ENCODE results near the gene BCL2L11.

The BCL2L11 gene

GRCh38 chr2:111172666-111173065 is 52.0 kb downstream of the BCL2L11 start:
- DNase-seq (ENCODE audit: low read depth, low spot score), result no peak
- no peak overlapping the region for H3K4me3 ChIP-seq (ENCODE audit: low read depth, low read length)
- CTCF ChIA-PET, result no interaction called here
- no peak for TF ChIP-seq CTCF (IDR thresholded peaks at IDR 0.05; ENCODE audit: insufficient read depth, low read length, missing control alignments)
- POLR2A ChIA-PET, result no interaction called here

GRCh38 chr2:111173338-111173737 is 52.6 kb downstream of the BCL2L11 start:
- TF ChIP-seq CTCF (IDR thresholded peaks at IDR 0.05; ENCODE audit: insufficient read depth, low read length, missing control alignments), result no peak
- POLR2A ChIA-PET, result no interaction called here
- CTCF ChIA-PET, result no interaction called here
- DNase-seq (ENCODE audit: low read depth, low spot score), result no peak
- no peak overlapping the region for H3K4me3 ChIP-seq (ENCODE audit: low read depth, low read length)

- TF ChIP-seq CTCF (IDR thresholded peaks at IDR 0.05; ENCODE audit: insufficient read depth, low read length, missing control alignments), result no peak
- ChIA-PET CTCF (no interaction called here), POLR2A (no interaction called here)
- DNase-seq (ENCODE audit: low read depth, low spot score), result no peak
- no peak overlapping the region for H3K4me3 ChIP-seq (ENCODE audit: low read depth, low read length)
Measured at GRCh38 chr2:111173856-111174255, 53.1 kb downstream of the BCL2L11 start.

- no peak overlapping the region for H3K4me3 ChIP-seq (ENCODE audit: low read depth, low read length)
- DNase-seq (ENCODE audit: low read depth, low spot score), result no peak
- ChIA-PET POLR2A (no interaction called here), CTCF (no interaction called here)
- no peak for TF ChIP-seq CTCF (IDR thresholded peaks at IDR 0.05; ENCODE audit: insufficient read depth, low read length, missing control alignments)
Measured at GRCh38 chr2:111175615-111176014, 54.9 kb downstream of the BCL2L11 start.

- no peak overlapping the region for H3K4me3 ChIP-seq (ENCODE audit: low read depth, low read length)
- TF ChIP-seq CTCF (IDR thresholded peaks at IDR 0.05; ENCODE audit: insufficient read depth, low read length, missing control alignments), result no peak
- ChIA-PET CTCF (no interaction called here), POLR2A (no interaction called here)
- no peak for DNase-seq (ENCODE audit: low read depth, low spot score)
Measured at GRCh38 chr2:111176388-111176787, 55.7 kb downstream of the BCL2L11 start.

- CTCF ChIA-PET, result no interaction called here
- H3K4me3 ChIP-seq (ENCODE audit: low read depth, low read length), result no peak overlapping the region
- no peak for TF ChIP-seq CTCF (IDR thresholded peaks at IDR 0.05; ENCODE audit: insufficient read depth, low read length, missing control alignments)
- POLR2A ChIA-PET, result no interaction called here
- no peak for DNase-seq (ENCODE audit: low read depth, low spot score)
Measured at GRCh38 chr2:111176867-111177266, 56.2 kb downstream of the BCL2L11 start.

Data from AG04449 (cell line).